H1 (cell line): ENCODE results near the gene ITGB7. TPM values are rescaled to one million over a fixed set of nuclear protein-coding genes. Genes with fewer than 3 reads are reported as not detected.

Source experiments
- ASH2L ChIP-seq: fragments of 200-600, 300-600 bp; sonication (generic); IDR thresholded peaks from one replicate; pipeline ENCODE4 v1.7.1; 2017; ENCODE audit warnings: low read length
- CTCF ChIP-seq, 3 experiments: IDR thresholded peaks; 1 replicate in 2 of 3; 2 replicates in 1 of 3; pipeline versions ENCODE4 v1.5.1 to v1.6.1; 2011; ENCODE audit warnings: low read length in 3 of 3, mild to moderate bottlenecking in 3 of 3, inconsistent platforms in 2 of 3, low read depth in 1 of 3, moderate library complexity in 1 of 3; ENCODE audit not compliant: insufficient read depth in 1 of 3; ENCODE audit errors: control extremely low read depth in 1 of 3
- HDAC2 ChIP-seq, 2 experiments: fragments of 300-600 bp in 1 of 2; sonication (generic) in 1 of 2; IDR thresholded peaks; 2 replicates each; pipeline ENCODE4 v1.6.1; 2011 to 2012; ENCODE audit warnings: low read depth in 2 of 2, low read length in 2 of 2, mild to moderate bottlenecking in 2 of 2, moderate library complexity in 2 of 2, borderline replicate concordance in 1 of 2, inconsistent platforms in 1 of 2
- POLR2AphosphoS5 ChIP-seq: IDR thresholded peaks from 2 replicates; pipeline ENCODE4 v1.6.1; 2011; ENCODE audit warnings: low read depth, low read length
- TAF7 ChIP-seq: optimal IDR thresholded peaks from 2 replicates; pipeline ENCODE3; 2011; ENCODE audit warnings: low read depth, mild to moderate bottlenecking, inconsistent platforms, low read length, moderate library complexity, borderline replicate concordance
- USF2 ChIP-seq: IDR thresholded peaks from 2 replicates; pipeline ENCODE4 v1.6.1; 2011; ENCODE audit warnings: low read length, improper control_type of control experiment
- ZNF274 ChIP-seq: IDR thresholded peaks from 2 replicates; pipeline ENCODE4 v1.7.0; 2012; ENCODE audit warnings: low read length, borderline replicate concordance; ENCODE audit errors: extremely low read depth
- polyA plus RNA-seq, 7 experiments: library from polyadenylated mRNA; depleted of rRNA in 3 of 7; stranded (reverse) in 5 of 7; unstranded in 2 of 7; fragments of >200 nt in 5 of 7; fragments of 200-250 nt in 2 of 7; gene quantifications; 1 replicate in 5 of 7; 2 replicates in 1 of 7; 4 replicates in 1 of 7; pipeline versions ENCODE4 v1.2.1 to v1.2.3, GENCODE V29; 2011 to 2013; ENCODE audit warnings: missing spikeins in 2 of 7, mixed read lengths in 2 of 7
- total RNA-seq: library from RNA; stranded (reverse); fragmentation: NEBNext Ultra II Directional; extraction: Animal tissue kit (Norgen Biotek cat#: 25700); gene quantifications from 2 replicates; pipeline ENCODE4 v1.2.1, GENCODE V29; 2021

Gene ITGB7
- total and polyA plus RNA-seq, 2 of the 8 experiments (the other 6 are each of a cell fraction or from before 2014, with no cell fraction given): 0.35 to 0.54 TPM

- TF ChIP-seq HDAC2 (IDR thresholded peaks at IDR 0.05; ENCODE audit: borderline replicate concordance in 1 of 2, low read depth in 2 of 2, low read length in 2 of 2) (no peak), USF2 (no peak), CTCF (IDR thresholded peaks at IDR 0.05; ENCODE audit: control extremely low read depth in 1 of 3, insufficient read depth in 1 of 3, low read depth in 1 of 3, low read length in 3 of 3) (no peak), ZNF274 (no peak), TAF7 (no peak), POLR2AphosphoS5 (no peak), ASH2L (no peak)
Observed at GRCh38 chr12:53198486-53199110, 8.5 kb downstream of the ITGB7 start (continued).
